ENCODE measurements around the gene BAIAP2. TPM values are rescaled to one million over a fixed set of nuclear protein-coding genes. Genes with fewer than 3 reads are reported as not detected.

Gene BAIAP2
- total and polyA plus RNA-seq, 2 of the 13 experiments (the other 11 are each of a cell fraction or from before 2014, with no cell fraction given): 22.5 to 24.0 TPM

DNA sequence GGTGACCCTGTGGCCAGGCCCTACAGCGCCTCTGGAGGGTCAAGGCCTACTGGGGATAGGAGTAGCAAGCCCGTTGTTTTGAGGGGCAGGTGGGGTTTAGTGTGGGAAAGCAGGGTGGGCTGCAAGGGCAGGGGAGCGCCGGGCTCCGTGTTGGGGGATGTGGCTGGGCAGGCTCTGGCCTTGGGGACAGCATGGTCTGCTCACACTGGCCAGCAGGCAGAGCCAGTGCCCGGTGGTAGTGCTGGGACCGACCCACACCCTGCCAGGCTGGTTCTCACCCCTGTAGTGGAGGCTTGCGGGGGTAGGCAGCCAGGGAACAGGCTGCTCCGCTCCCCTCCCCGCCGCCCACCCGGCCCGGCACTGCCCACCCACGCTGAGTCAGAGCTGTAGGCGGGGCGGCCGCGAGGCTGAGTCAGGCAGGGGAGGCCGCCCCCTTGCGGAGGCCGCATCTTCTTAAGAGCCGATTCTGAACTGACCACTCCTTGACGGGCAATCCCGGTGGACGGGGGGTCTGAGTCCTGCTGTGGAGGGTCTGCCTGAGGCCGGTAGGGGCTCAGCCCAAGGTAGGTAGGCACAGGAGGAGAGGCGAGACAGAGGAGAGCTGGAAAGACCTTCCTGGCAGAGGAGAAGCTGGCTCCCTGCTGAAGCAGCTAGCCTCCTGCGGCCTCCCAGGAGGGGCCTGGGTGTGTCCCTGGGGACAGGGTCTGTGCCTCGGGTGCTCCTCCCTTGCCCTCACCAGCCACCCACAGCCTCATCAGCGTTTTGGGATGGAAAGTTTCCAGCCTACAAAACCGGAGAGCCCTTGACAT, 62.4 kb downstream of the BAIAP2 start (continued):
- no peak for TF ChIP-seq TBX3 (IDR thresholded peaks at IDR 0.05; ENCODE audit: borderline replicate concordance)
- no peak for TF ChIP-seq GMEB1 (CRISPR knock-in tag; IDR thresholded peaks at IDR 0.05; ENCODE audit: borderline replicate concordance)
- TF ChIP-seq MXI1 (IDR thresholded peaks at IDR 0.05; ENCODE audit: borderline replicate concordance, low read depth, low read length): peak; percentile 45; the same call in 1 of the 3 replicates
- TF ChIP-seq NR2F6 (IDR thresholded peaks at IDR 0.05): no peak; the same call in 1 of the 2 replicates
- TF ChIP-seq NR2F6 (CRISPR knock-in tag; IDR thresholded peaks at IDR 0.05): no peak; the same call in 1 of the 2 replicates
- TF ChIP-seq CBX5 (CRISPR knock-in tag; IDR thresholded peaks at IDR 0.05; ENCODE audit: borderline replicate concordance): peak; percentile 32; the same call in 1 of the 2 replicates
- peak; percentile 47 for TF ChIP-seq POLR2G (IDR thresholded peaks at IDR 0.05; ENCODE audit: low read depth, low read length)
- TF ChIP-seq AGO2 (optimal IDR thresholded peaks at IDR 0.05; ENCODE audit: low read depth, low read length): peak; percentile 67
- TF ChIP-seq ZBTB21 (CRISPR knock-in tag; IDR thresholded peaks at IDR 0.05): no peak
- no peak for TF ChIP-seq TSC22D2 (CRISPR knock-in tag; IDR thresholded peaks at IDR 0.05; ENCODE audit: borderline replicate concordance)
- peak; percentile 59 for TF ChIP-seq ARID4A (CRISPR knock-in tag; IDR thresholded peaks at IDR 0.05; ENCODE audit: borderline replicate concordance)
- TF ChIP-seq BRD4 (CRISPR knock-in tag; IDR thresholded peaks at IDR 0.05): no peak
- no peak for TF ChIP-seq ZBTB4 (CRISPR knock-in tag; IDR thresholded peaks at IDR 0.05; ENCODE audit: borderline replicate concordance)
- TF ChIP-seq, protein P1, sequence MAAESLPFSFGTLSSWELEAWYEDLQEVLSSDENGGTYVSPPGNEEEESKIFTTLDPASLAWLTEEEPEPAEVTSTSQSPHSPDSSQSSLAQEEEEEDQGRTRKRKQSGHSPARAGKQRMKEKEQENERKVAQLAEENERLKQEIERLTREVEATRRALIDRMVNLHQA (CRISPR knock-in tag; IDR thresholded peaks at IDR 0.05): no peak
- TF ChIP-seq ZNF619 (CRISPR knock-in tag; IDR thresholded peaks at IDR 0.05): 0 out of 2 replicates have a peak, but pooled peaks have one; percentile 56
- TF ChIP-seq ZFP82 (CRISPR knock-in tag; IDR thresholded peaks at IDR 0.05; ENCODE audit: borderline replicate concordance): no peak
- no peak for TF ChIP-seq ZFP1 (CRISPR knock-in tag; IDR thresholded peaks at IDR 0.05)
- no peak for TF ChIP-seq ZNF572 (CRISPR knock-in tag; IDR thresholded peaks at IDR 0.05)
- TF ChIP-seq TAF1 (CRISPR knock-in tag; IDR thresholded peaks at IDR 0.05): no peak; the same call in 1 of the 2 replicates
